LNCaP clone FGC (cell line): ENCODE measurements around the gene KCNIP4.

ENCODE experiments used
- DNase-seq: peaks from one replicate; pipeline ENCODE4 v3.0.0-alpha.2; 2011; ENCODE audit warnings: low read depth
- H3K4me3 ChIP-seq: 2 replicates; pipeline ENCODE4 v1.5.1; 2011; ENCODE audit warnings: mild to moderate bottlenecking, low read depth, low read length, control low read depth
- CTCF ChIP-seq: IDR thresholded peaks from 2 replicates; pipeline ENCODE4 v1.5.1; 2012; ENCODE audit warnings: mild to moderate bottlenecking; ENCODE audit not compliant: control insufficient read depth, insufficient read depth; ENCODE audit errors: extremely low read depth

KCNIP4 gene

DNA sequence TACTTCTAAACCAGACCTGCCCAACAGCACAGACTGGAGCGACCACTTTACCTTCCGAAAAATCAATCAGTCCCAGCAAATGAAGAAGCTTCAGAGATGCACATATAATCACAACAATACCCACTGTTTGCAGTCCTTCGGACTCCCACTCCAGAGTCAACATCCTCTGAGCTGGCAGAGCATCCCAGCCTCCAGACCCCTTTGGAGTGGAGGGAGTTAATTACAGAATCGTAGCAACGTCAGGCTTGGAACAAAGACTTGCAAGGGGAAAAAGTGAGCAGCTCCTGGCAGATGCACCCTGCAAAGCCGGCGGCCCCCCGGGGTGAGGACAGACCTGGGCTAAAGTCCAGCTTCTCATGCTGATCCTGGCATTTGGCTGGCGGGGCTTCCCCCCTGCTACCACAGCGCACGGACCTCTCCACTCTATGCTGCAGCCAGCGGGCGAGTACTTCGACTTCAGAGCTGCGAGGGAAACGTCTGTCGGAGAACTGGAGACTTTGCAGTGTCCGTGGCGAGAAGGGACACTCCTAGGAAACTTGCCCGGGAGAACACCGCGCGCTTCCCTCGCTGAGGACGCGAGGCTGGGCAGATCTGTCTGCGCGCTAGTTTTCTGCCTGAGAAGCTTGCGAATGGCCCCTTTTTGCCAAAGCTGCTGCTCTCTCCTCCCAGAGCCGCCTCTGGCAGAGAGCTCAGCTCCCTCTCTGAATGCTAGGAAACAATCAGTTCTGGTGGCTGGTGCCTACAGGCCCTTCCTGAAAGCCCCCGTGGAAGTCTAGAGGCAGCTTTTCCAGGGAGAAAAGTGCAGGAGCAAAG is 964.6 kb downstream of the KCNIP4 start:
- no peak overlapping the region for H3K4me3 ChIP-seq
- TF ChIP-seq CTCF = no peak
- no peak for DNase-seq

DNA sequence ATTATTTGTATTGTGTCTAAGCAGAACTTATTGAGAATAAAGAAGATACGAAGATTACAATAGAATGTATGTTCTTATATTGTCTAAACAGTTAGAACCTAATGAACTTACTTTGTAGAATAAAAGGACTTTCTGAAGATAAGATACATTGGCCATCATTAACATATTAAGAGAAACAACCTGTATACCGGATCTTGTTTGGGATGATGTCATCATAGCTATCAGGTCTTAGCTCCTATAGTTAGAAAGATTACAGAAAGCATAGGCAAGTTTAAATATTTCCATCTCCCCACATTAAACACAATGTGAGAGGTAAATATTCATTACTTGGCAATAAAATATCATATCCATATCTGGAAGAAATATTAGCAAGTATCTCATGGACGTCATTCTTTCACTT is 966.0 kb downstream of the KCNIP4 start:
- DNase-seq = no peak
- TF ChIP-seq CTCF = no peak
- no peak overlapping the region for H3K4me3 ChIP-seq

DNA sequence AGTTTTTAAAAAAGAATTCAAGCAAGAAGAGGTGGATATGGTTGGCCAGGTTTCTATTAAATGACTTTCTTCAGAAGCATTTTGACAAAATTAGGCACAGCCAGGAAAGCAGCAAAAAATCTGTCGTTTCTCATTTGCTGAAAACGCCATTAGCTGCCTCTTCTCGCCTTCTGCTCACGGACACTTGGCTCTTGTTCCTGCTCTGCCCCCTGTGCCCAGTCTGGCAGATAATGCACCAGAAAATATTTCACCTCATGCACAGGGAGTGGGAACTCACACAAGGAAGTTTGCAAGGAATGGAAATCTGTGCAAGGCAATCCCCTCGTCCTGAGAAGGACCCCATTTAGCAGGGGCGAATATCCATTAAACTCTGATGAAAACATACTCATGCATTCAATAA is 988.3 kb downstream of the KCNIP4 start:
- no peak for DNase-seq
- no peak for TF ChIP-seq CTCF
- no peak overlapping the region for H3K4me3 ChIP-seq

GRCh38 chr4:20954541-20954940 is 994.0 kb downstream of the KCNIP4 start:
- TF ChIP-seq CTCF = no peak
- no peak for DNase-seq
- H3K4me3 ChIP-seq = no peak overlapping the region

- no peak for TF ChIP-seq CTCF
- DNase-seq = no peak
- H3K4me3 ChIP-seq = no peak overlapping the region
Measured at GRCh38 chr4:20944961-20945360, 1003.6 kb downstream of the KCNIP4 start.

GRCh38 chr4:20944451-20944850 is 1004.1 kb downstream of the KCNIP4 start:
- TF ChIP-seq CTCF = no peak
- DNase-seq = no peak
- no peak overlapping the region for H3K4me3 ChIP-seq

- DNase-seq = no peak
- TF ChIP-seq CTCF = no peak
- H3K4me3 ChIP-seq = no peak overlapping the region
Measured at GRCh38 chr4:20938204-20938603, 1010.4 kb downstream of the KCNIP4 start.
